HEK293 (cell line): Measurements from ENCODE around the gene ARMC7.

ENCODE experiments used
- CTCF ChIA-PET: fragments of 350-600 bp; formaldehyde crosslinking; extraction: SDS; loops from one replicate; lab custom pipeline; 2021; ENCODE audit warnings: antibody characterized with exemption; lab: Yijun Ruan, JAX
- POLR2A ChIA-PET: fragments of 300-600 bp; formaldehyde crosslinking; extraction: SDS; loops from one replicate; lab custom pipeline; 2020; ENCODE audit warnings: antibody characterized with exemption, inconsistent platforms; lab: Yijun Ruan, JAX
- H3K27ac ChIP-seq: fragments of 200-500 bp; sonication (Bioruptor generic); 2 replicates; pipeline ENCODE4 v1.5.1; 2014; ENCODE audit warnings: low read depth, low read length, control low read depth, inconsistent platforms; ENCODE audit errors: extremely low read depth
- H3K36me3 ChIP-seq, 2 experiments: fragments of 200-500 bp in 1 of 2; sonication (Bioruptor generic) in 1 of 2; 1 replicate in 1 of 2; 2 replicates in 1 of 2; pipeline ENCODE4 v1.5.1; 2014 to 2017; ENCODE audit warnings: inconsistent platforms in 2 of 2, low read length in 2 of 2; ENCODE audit not compliant: control insufficient read depth in 2 of 2, insufficient read depth in 1 of 2
- H3K4me1 ChIP-seq: fragments of 200-500 bp; sonication (Bioruptor generic); 2 replicates; pipeline ENCODE4 v1.5.1; 2014; ENCODE audit warnings: mild to moderate bottlenecking, low read length, inconsistent platforms; ENCODE audit not compliant: control insufficient read depth, insufficient read depth
- H3K4me3 ChIP-seq: 2 replicates; pipeline ENCODE4 v1.5.1; 2011; ENCODE audit warnings: low read depth, mild to moderate bottlenecking, control low read depth, low read length, moderate library complexity
- H3K9me3 ChIP-seq: fragments of 200-500 bp; sonication (Bioruptor generic); 2 replicates; pipeline ENCODE4 v1.5.1; 2014; ENCODE audit warnings: low read depth, low read length, inconsistent platforms; ENCODE audit not compliant: control insufficient read depth, insufficient read depth
- BCL11A ChIP-seq: fragments of 450-650 bp; formaldehyde crosslinking; IDR thresholded peaks from 2 replicates; pipeline ENCODE4 v1.5.1; 2016; ENCODE audit warnings: low read depth, missing biosample characterization, missing genetic modification characterization
- EGR2 ChIP-seq: fragments of 450-650 bp; formaldehyde crosslinking; IDR thresholded peaks from 2 replicates; pipeline ENCODE4 v1.5.1; 2016; ENCODE audit warnings: low read depth, missing biosample characterization, missing genetic modification characterization
- FEZF1 ChIP-seq: fragments of 450-650 bp; formaldehyde crosslinking; IDR thresholded peaks from 2 replicates; pipeline ENCODE4 v1.5.1; 2016; ENCODE audit warnings: missing biosample characterization, missing genetic modification characterization
- KLF1 ChIP-seq: fragments of 450-650 bp; formaldehyde crosslinking; IDR thresholded peaks from 2 replicates; pipeline ENCODE4 v1.5.1; 2016; ENCODE audit warnings: missing biosample characterization, missing genetic modification characterization
- KLF8 ChIP-seq: fragments of 450-650 bp; formaldehyde crosslinking; IDR thresholded peaks from 2 replicates; pipeline ENCODE4 v1.5.1; 2016; ENCODE audit warnings: missing biosample characterization, missing genetic modification characterization
- WT1 ChIP-seq: fragments of 450-650 bp; formaldehyde crosslinking; IDR thresholded peaks from 2 replicates; pipeline ENCODE4 v1.5.1; 2016; ENCODE audit warnings: missing biosample characterization, missing genetic modification characterization
- YY1 ChIP-seq: fragments of 450-650 bp; formaldehyde crosslinking; IDR thresholded peaks from 2 replicates; pipeline ENCODE4 v1.5.1; 2018; ENCODE audit warnings: missing biosample characterization, missing genetic modification characterization
- YY2 ChIP-seq: fragments of 450-650 bp; formaldehyde crosslinking; IDR thresholded peaks from 2 replicates; pipeline ENCODE4 v1.5.1; 2016; ENCODE audit warnings: missing biosample characterization, missing genetic modification characterization
- ZBTB6 ChIP-seq: fragments of 450-650 bp; formaldehyde crosslinking; IDR thresholded peaks from 2 replicates; pipeline ENCODE4 v1.5.1; 2017; ENCODE audit warnings: missing biosample characterization, missing genetic modification characterization
- ZEB2 ChIP-seq: fragments of 450-650 bp; formaldehyde crosslinking; IDR thresholded peaks from 2 replicates; pipeline ENCODE4 v1.5.1; 2016; ENCODE audit warnings: missing biosample characterization, missing genetic modification characterization
- ZFHX2 ChIP-seq: fragments of 450-650 bp; formaldehyde crosslinking; conservative IDR thresholded peaks from 2 replicates; pipeline ENCODE4 v1.5.1; 2016; ENCODE audit warnings: missing biosample characterization, missing genetic modification characterization
- ZNF132 ChIP-seq: fragments of 450-650 bp; formaldehyde crosslinking; IDR thresholded peaks from 2 replicates; pipeline ENCODE4 v1.5.1; 2017; ENCODE audit warnings: missing biosample characterization, missing genetic modification characterization, borderline replicate concordance
- ZNF133 ChIP-seq: fragments of 450-650 bp; formaldehyde crosslinking; IDR thresholded peaks from 2 replicates; pipeline ENCODE4 v1.5.1; 2016; ENCODE audit warnings: missing biosample characterization, missing genetic modification characterization
- ZNF148 ChIP-seq: fragments of 450-650 bp; formaldehyde crosslinking; IDR thresholded peaks from 2 replicates; pipeline ENCODE4 v1.5.0; 2017; ENCODE audit warnings: missing biosample characterization, missing genetic modification characterization, borderline replicate concordance
- ZNF157 ChIP-seq: fragments of 450-650 bp; formaldehyde crosslinking; IDR thresholded peaks from 2 replicates; pipeline ENCODE4 v1.5.1; 2016; ENCODE audit warnings: missing biosample characterization, missing genetic modification characterization
- ZNF202 ChIP-seq: fragments of 450-650 bp; formaldehyde crosslinking; IDR thresholded peaks from 2 replicates; pipeline ENCODE4 v1.5.1; 2016; ENCODE audit warnings: missing biosample characterization, missing genetic modification characterization, borderline replicate concordance
- ZNF239 ChIP-seq: fragments of 450-650 bp; formaldehyde crosslinking; IDR thresholded peaks from 2 replicates; pipeline ENCODE4 v1.5.1; 2016; ENCODE audit warnings: missing biosample characterization, missing genetic modification characterization
- ZNF248 ChIP-seq: fragments of 450-650 bp; formaldehyde crosslinking; IDR thresholded peaks from 2 replicates; pipeline ENCODE4 v1.5.1; 2017; ENCODE audit warnings: missing biosample characterization, missing genetic modification characterization
- ZNF398 ChIP-seq: fragments of 450-650 bp; formaldehyde crosslinking; IDR thresholded peaks from 2 replicates; pipeline ENCODE4 v1.5.1; 2017; ENCODE audit warnings: missing biosample characterization, missing genetic modification characterization
- ZNF514 ChIP-seq: fragments of 450-650 bp; formaldehyde crosslinking; IDR thresholded peaks from 2 replicates; pipeline ENCODE4 v1.5.1; 2016; ENCODE audit warnings: missing biosample characterization, missing genetic modification characterization
- ZNF549 ChIP-seq: fragments of 450-650 bp; IDR thresholded peaks from 2 replicates; pipeline ENCODE4 v1.5.1; 2018; ENCODE audit warnings: missing biosample characterization, missing genetic modification characterization, mild to moderate bottlenecking, inconsistent platforms, moderate library complexity
- ZNF558 ChIP-seq: fragments of 450-650 bp; formaldehyde crosslinking; IDR thresholded peaks from 2 replicates; pipeline ENCODE4 v1.5.1; 2016; ENCODE audit warnings: missing biosample characterization, missing genetic modification characterization
- ZNF561 ChIP-seq: fragments of 450-650 bp; IDR thresholded peaks from 2 replicates; pipeline ENCODE4 v1.5.1; 2018; ENCODE audit warnings: missing biosample characterization, missing genetic modification characterization, borderline replicate concordance
- ZNF580 ChIP-seq: fragments of 450-650 bp; formaldehyde crosslinking; IDR thresholded peaks from 2 replicates; pipeline ENCODE4 v1.5.1; 2016; ENCODE audit warnings: missing biosample characterization, missing genetic modification characterization
- ZNF610 ChIP-seq: fragments of 450-650 bp; formaldehyde crosslinking; IDR thresholded peaks from 2 replicates; pipeline ENCODE4 v1.5.1; 2016; ENCODE audit warnings: missing biosample characterization, missing genetic modification characterization, borderline replicate concordance
- ZNF645 ChIP-seq: fragments of 450-650 bp; formaldehyde crosslinking; IDR thresholded peaks from 2 replicates; pipeline ENCODE4; 2016; ENCODE audit warnings: missing biosample characterization, missing genetic modification characterization
- ZNF658 ChIP-seq: fragments of 450-650 bp; formaldehyde crosslinking; IDR thresholded peaks from 2 replicates; pipeline ENCODE4; 2016; ENCODE audit warnings: missing biosample characterization, missing genetic modification characterization
- ZNF830 ChIP-seq: fragments of 450-650 bp; IDR thresholded peaks from 2 replicates; pipeline ENCODE4 v1.5.0; 2018; ENCODE audit warnings: missing biosample characterization, missing genetic modification characterization, low read depth, mild to moderate bottlenecking, moderate library complexity
- ZNF837 ChIP-seq: fragments of 450-650 bp; formaldehyde crosslinking; IDR thresholded peaks from 2 replicates; pipeline ENCODE4 v1.5.1; 2016; ENCODE audit warnings: missing biosample characterization, missing genetic modification characterization
- ZSCAN18 ChIP-seq: fragments of 450-650 bp; formaldehyde crosslinking; IDR thresholded peaks from 2 replicates; pipeline ENCODE4 v1.5.1; 2016; ENCODE audit warnings: missing biosample characterization, missing genetic modification characterization

The ARMC7 gene

GRCh38 chr17:75109407-75110233, at the start of gene ARMC7:
Gene ARMC7 (plus strand): TSS chr17:75109969. CDS start chr17:75110289, 320 bp downstream.
- Histone ChIP-seq H3K9me3 (no peaks in the 10 kb centered on the region), H3K4me1 (peaks cover 17% of the 10 kb centered on the region), H3K27ac (peak within 1 kb of the TSS; percentile 67; the same call in 1 of the 2 replicates), H3K36me3 (peaks cover 0 to 7% of the 10 kb centered on the region in 2 experiments; a peak in 2 of 3 replicates), H3K4me3 (peak within 1 kb of the TSS; percentile 75)
- ChIA-PET CTCF (interaction anchor here (0.6 to 7.1 kb wide), 11 partner anchors 28 to 151 kb away, joined by 3 to 149 read pairs (median 4); partner anchors contain the start of gene NUP85), POLR2A (interaction anchor here (0.5 to 2.5 kb wide), 17 partner anchors 11 to 180 kb away, joined by 3 to 13 read pairs (median 4); partner anchors contain the start of genes ATP5PD, NT5C, NUP85 and SLC25A19)
- TF ChIP-seq ZNF558 (tag by site-specific recombination): no peak
- TF ChIP-seq ZNF202 (tag by site-specific recombination): no peak
- no peak for TF ChIP-seq ZNF658 (tag by site-specific recombination)
- TF ChIP-seq YY2: no peak
- TF ChIP-seq ZNF514: no peak
- no peak for TF ChIP-seq ZNF157 (tag by site-specific recombination)
- TF ChIP-seq WT1 (tag by site-specific recombination): no peak
- peak; percentile 27; the same call in 1 of the 2 replicates for TF ChIP-seq ZNF398 (tag by site-specific recombination)
- TF ChIP-seq YY1 (tag by site-specific recombination): no peak
- TF ChIP-seq ZNF580 (tag by site-specific recombination): no peak
- peak; percentile 34; the same call in 1 of the 2 replicates for TF ChIP-seq ZEB2 (tag by site-specific recombination)
- TF ChIP-seq ZSCAN18: no peak
- no peak for TF ChIP-seq BCL11A (tag by site-specific recombination)
- TF ChIP-seq FEZF1 (tag by site-specific recombination): no peak
- 0 out of 2 replicates have a peak, but pooled peaks have one; percentile 10 for TF ChIP-seq KLF1 (tag by site-specific recombination)
- TF ChIP-seq ZNF549: no peak
- no peak for TF ChIP-seq ZNF239 (tag by site-specific recombination)
- TF ChIP-seq EGR2: peak; percentile 72
- TF ChIP-seq KLF8: no peak
- no peak for TF ChIP-seq ZNF830 (tag by site-specific recombination)
- TF ChIP-seq ZNF610 (tag by site-specific recombination): no peak; the same call in 1 of the 2 replicates
- no peak for TF ChIP-seq ZNF837 (tag by site-specific recombination)
- no peak for TF ChIP-seq ZNF645 (tag by site-specific recombination)
- no peak for TF ChIP-seq ZNF248 (tag by site-specific recombination)
- no peak for TF ChIP-seq ZNF133 (tag by site-specific recombination)
- TF ChIP-seq ZBTB6 (tag by site-specific recombination): peak; percentile 64; the same call in 1 of the 2 replicates
- TF ChIP-seq ZNF561: peak; percentile 60; the same call in 1 of the 2 replicates
- TF ChIP-seq ZNF132 (tag by site-specific recombination): no peak
- peak; percentile 88 for TF ChIP-seq ZFHX2 (tag by site-specific recombination)
- no peak for TF ChIP-seq ZNF148 (tag by site-specific recombination)
